ENCODE results near the gene LSM3. TPM values are rescaled to one million over a fixed set of nuclear protein-coding genes. Genes with fewer than 3 reads are reported as not detected.

Gene LSM3
- total RNA-seq, 1 experiment from 2014 or later = 11.9 TPM

GRCh38 chr3:14156201-14156600 lies 22.4 kb upstream of the LSM3 start:
- Histone ChIP-seq H3K36me3 (ENCODE audit: control insufficient read depth, insufficient read depth, low read length) (no peaks in the 10 kb centered on the region; the same call in 1 of the 2 replicates), H3K27ac (ENCODE audit: low read length) (no peak overlapping the region), H3K9me3 (ENCODE audit: control insufficient read depth, insufficient read depth, low read depth, low read length) (no peaks in the 10 kb centered on the region), H3K4me3 (ENCODE audit: low read depth in 2 of 2, low read length in 2 of 2) (no peak overlapping the region), H3K27me3 (ENCODE audit: control insufficient read depth, insufficient read depth, low read length) (no peaks in the 10 kb centered on the region), H3K4me1 (ENCODE audit: control insufficient read depth, insufficient read depth, low read length) (no peaks in the 10 kb centered on the region)
- ATAC-seq = no peak
- no peak for TF ChIP-seq SIN3A (IDR thresholded peaks at IDR 0.05; ENCODE audit: borderline replicate concordance, insufficient read depth, low read depth, low read length)
- TF ChIP-seq TCF7L2 (IDR thresholded peaks at IDR 0.05; ENCODE audit: low read depth, low read length) = no peak
- no peak for TF ChIP-seq POLR2AphosphoS5 (IDR thresholded peaks at IDR 0.05; ENCODE audit: low read depth, low read length)
- TF ChIP-seq CTCF (IDR thresholded peaks at IDR 0.05) = no peak
- TF ChIP-seq REST (IDR thresholded peaks at IDR 0.05; ENCODE audit: insufficient read depth in 1 of 2, low read depth in 2 of 2, low read length in 1 of 2) = no peak
- BruUV-seq (replicated peaks) = no TSS peak
- DNase-seq (ENCODE audit: low read depth, low spot score) = no peak
- in situ Hi-C loops (cut with HindIII; ENCODE audit: low pct_unique_long_range_greater_than_20kb, low sequenced_read_pairs) (no loop called here), intact Hi-C loops (cut with micrococcal nuclease; ENCODE audit: unreplicated experiment) (no loop called here)
- CTCF ChIA-PET = no interaction called here
- POLR2A ChIA-PET = no interaction called here

- DNase-seq (ENCODE audit: low read depth, low spot score) = no peak
- Histone ChIP-seq H3K4me3 (ENCODE audit: low read depth in 2 of 2, low read length in 2 of 2) (no peak overlapping the region), H3K27ac (ENCODE audit: low read length) (no peak overlapping the region), H3K27me3 (ENCODE audit: control insufficient read depth, insufficient read depth, low read length) (no peaks in the 10 kb centered on the region), H3K4me1 (ENCODE audit: control insufficient read depth, insufficient read depth, low read length) (no peaks in the 10 kb centered on the region), H3K36me3 (ENCODE audit: control insufficient read depth, insufficient read depth, low read length) (no peaks in the 10 kb centered on the region; the same call in 1 of the 2 replicates), H3K9me3 (ENCODE audit: control insufficient read depth, insufficient read depth, low read depth, low read length) (no peaks in the 10 kb centered on the region; the same call in 1 of the 2 replicates)
- in situ Hi-C loops (cut with HindIII; ENCODE audit: low pct_unique_long_range_greater_than_20kb, low sequenced_read_pairs) (no loop called here), intact Hi-C loops (cut with micrococcal nuclease; ENCODE audit: unreplicated experiment) (no loop called here)
- CTCF ChIA-PET = no interaction called here
- no peak for ATAC-seq
- no peak for TF ChIP-seq SIN3A (IDR thresholded peaks at IDR 0.05; ENCODE audit: borderline replicate concordance, insufficient read depth, low read depth, low read length)
- no peak for TF ChIP-seq POLR2AphosphoS5 (IDR thresholded peaks at IDR 0.05; ENCODE audit: low read depth, low read length)
- TF ChIP-seq TCF7L2 (IDR thresholded peaks at IDR 0.05; ENCODE audit: low read depth, low read length) = no peak
- no peak for TF ChIP-seq CTCF (IDR thresholded peaks at IDR 0.05)
- TF ChIP-seq REST (IDR thresholded peaks at IDR 0.05; ENCODE audit: insufficient read depth in 1 of 2, low read depth in 2 of 2, low read length in 1 of 2) = no peak
- POLR2A ChIA-PET = no interaction called here
- no TSS peak for BruUV-seq (replicated peaks)
These were observed 21.6 kb upstream of the LSM3 start for GRCh38 chr3:14156843-14157561.
